ENCODE data around the gene GINS2.

DNA sequence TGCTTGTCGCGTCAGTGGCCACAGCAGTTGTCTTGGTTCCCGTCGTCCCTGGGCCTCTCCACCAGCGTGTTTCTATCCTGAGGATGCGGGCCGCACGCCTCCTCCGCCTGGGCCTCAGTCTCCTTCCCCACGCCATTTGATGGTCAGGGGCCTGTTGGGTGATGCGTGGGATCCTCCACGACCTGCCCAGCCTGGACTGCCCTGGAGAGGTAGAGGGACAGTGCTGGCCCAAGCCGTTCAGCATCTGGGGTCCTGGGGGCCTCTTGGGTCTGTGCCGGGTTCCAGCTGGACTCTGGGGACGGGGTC is 55.4 kb downstream of the GINS2 start:
- TF ChIP-seq, protein P1, sequence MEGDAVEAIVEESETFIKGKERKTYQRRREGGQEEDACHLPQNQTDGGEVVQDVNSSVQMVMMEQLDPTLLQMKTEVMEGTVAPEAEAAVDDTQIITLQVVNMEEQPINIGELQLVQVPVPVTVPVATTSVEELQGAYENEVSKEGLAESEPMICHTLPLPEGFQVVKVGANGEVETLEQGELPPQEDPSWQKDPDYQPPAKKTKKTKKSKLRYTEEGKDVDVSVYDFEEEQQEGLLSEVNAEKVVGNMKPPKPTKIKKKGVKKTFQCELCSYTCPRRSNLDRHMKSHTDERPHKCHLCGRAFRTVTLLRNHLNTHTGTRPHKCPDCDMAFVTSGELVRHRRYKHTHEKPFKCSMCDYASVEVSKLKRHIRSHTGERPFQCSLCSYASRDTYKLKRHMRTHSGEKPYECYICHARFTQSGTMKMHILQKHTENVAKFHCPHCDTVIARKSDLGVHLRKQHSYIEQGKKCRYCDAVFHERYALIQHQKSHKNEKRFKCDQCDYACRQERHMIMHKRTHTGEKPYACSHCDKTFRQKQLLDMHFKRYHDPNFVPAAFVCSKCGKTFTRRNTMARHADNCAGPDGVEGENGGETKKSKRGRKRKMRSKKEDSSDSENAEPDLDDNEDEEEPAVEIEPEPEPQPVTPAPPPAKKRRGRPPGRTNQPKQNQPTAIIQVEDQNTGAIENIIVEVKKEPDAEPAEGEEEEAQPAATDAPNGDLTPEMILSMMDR (IDR thresholded peaks at IDR 0.05; ENCODE audit: extremely low read depth in 1 of 2, insufficient read depth in 1 of 2, low read depth in 1 of 2, low read length in 2 of 2), result no peak
- TF ChIP-seq, protein P2, sequence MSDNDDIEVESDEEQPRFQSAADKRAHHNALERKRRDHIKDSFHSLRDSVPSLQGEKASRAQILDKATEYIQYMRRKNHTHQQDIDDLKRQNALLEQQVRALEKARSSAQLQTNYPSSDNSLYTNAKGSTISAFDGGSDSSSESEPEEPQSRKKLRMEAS (IDR thresholded peaks at IDR 0.05; ENCODE audit: insufficient read depth, insufficient read length), result no peak
- TF ChIP-seq POLR2AphosphoS5 (IDR thresholded peaks at IDR 0.05; ENCODE audit: insufficient read depth, low read depth, low read length), result no peak
- TF ChIP-seq FOS (IDR thresholded peaks at IDR 0.05; ENCODE audit: borderline replicate concordance, insufficient read depth, low read length), result no peak
- no peak for TF ChIP-seq EZH2 (IDR thresholded peaks at IDR 0.05; ENCODE audit: borderline replicate concordance, low read depth, low read length, severe bottlenecking)
- TF ChIP-seq POLR2A (IDR thresholded peaks at IDR 0.05; ENCODE audit: low read depth, low read length), result no peak
- no peak for TF ChIP-seq MYC (IDR thresholded peaks at IDR 0.05; ENCODE audit: low read depth, low read length)
- TF ChIP-seq GATA2 (IDR thresholded peaks at IDR 0.05; ENCODE audit: insufficient read depth, insufficient read length, low read depth, low read length), result no peak
- TF ChIP-seq JUN (IDR thresholded peaks at IDR 0.05; ENCODE audit: borderline replicate concordance, insufficient read depth, insufficient read length, low read depth), result no peak

Data from endothelial cell of umbilical vein (primary cell).